GM12878 (cell line): Measurements from ENCODE around the gene MSANTD2. TPM values are rescaled to one million over a fixed set of nuclear protein-coding genes. Genes with fewer than 3 reads are reported as not detected.

Experiments
- ATAC-seq: fragments of 200-7000 bp; cut with Tn5 transposase; 3 replicates; pipeline ENCODE4 v1.9.1; 2020; ENCODE audit warnings: mild to moderate bottlenecking, moderate library complexity
- BruUV-seq: library from RNA; stranded (reverse); fragments of 400-500 nt; replicated peaks from 2 replicates; lab custom pipeline; 2021; lab: Mats Ljungman, UMichigan
- CTCF ChIA-PET: fragments of 300-600 bp; sonication (Branson Sonifier 250); formaldehyde crosslinking; extraction: SDS; loops from one replicate; lab custom pipeline; 2021; ENCODE audit warnings: inconsistent platforms; lab: Yijun Ruan, JAX
- POLR2A ChIA-PET: fragments of 350-600 bp; formaldehyde crosslinking; extraction: SDS; loops from one replicate; lab custom pipeline; 2021; ENCODE audit warnings: inconsistent platforms; lab: Charles Lee
- RAD21 ChIA-PET: fragments of 300-600 bp; sonication (Branson Sonifier 250); formaldehyde crosslinking; loops from one replicate; lab custom pipeline; 2023; ENCODE audit warnings: antibody characterized with exemption; ENCODE audit not compliant: unreplicated experiment; lab: Charles Lee
- SMC1A ChIA-PET: fragments of 300-600 bp; sonication (Branson Sonifier 250); formaldehyde crosslinking; loops from one replicate; lab custom pipeline; 2023; ENCODE audit not compliant: unreplicated experiment, uncharacterized antibody; lab: Charles Lee
- DNase-seq: peaks from one replicate; pipeline ENCODE4 v3.0.0-alpha.2; 2011; ENCODE audit warnings: low read depth, low spot score
- FAIRE-seq: peaks from 3 replicates; lab custom pipeline; 2011; peaks lifted over from hg19 to GRCh38; lab: Jason Lieb, UNC
- H2AFZ ChIP-seq: 2 replicates; pipeline ENCODE4 v1.6.0; 2011; ENCODE audit warnings: low read depth, low read length, control low read depth; ENCODE audit not compliant: control insufficient read depth
- H3K27ac ChIP-seq: 2 replicates; pipeline ENCODE4 v1.5.1; 2011; ENCODE audit warnings: control low read depth; ENCODE audit not compliant: control insufficient read depth, insufficient read depth
- H3K27me3 ChIP-seq, 2 experiments: replicated peaks in 1 of 2; 2 replicates each; pipeline versions ENCODE4 v1.6.0 to v1.6.1; 2011; ENCODE audit warnings: low read length in 1 of 2; ENCODE audit not compliant: control insufficient read depth in 2 of 2, insufficient read depth in 2 of 2
- H3K36me3 ChIP-seq, 2 experiments: 2 replicates each; pipeline ENCODE4 v1.5.1; 2011; ENCODE audit warnings: low read length in 1 of 2; ENCODE audit not compliant: control insufficient read depth in 2 of 2, insufficient read depth in 2 of 2
- H3K4me1 ChIP-seq: 2 replicates; pipeline ENCODE4 v1.6.1; 2011; ENCODE audit warnings: mild to moderate bottlenecking, low read length, moderate library complexity, mixed read lengths; ENCODE audit not compliant: control insufficient read depth, insufficient read depth
- H3K4me2 ChIP-seq: 2 replicates; pipeline ENCODE4 v1.6.0; 2011; ENCODE audit warnings: control low read depth; ENCODE audit not compliant: control insufficient read depth, insufficient read depth
- H3K4me3 ChIP-seq: fragments of 200-600 bp; sonication (generic); 2 replicates; pipeline ENCODE4 v1.5.1; 2016
- H3K79me2 ChIP-seq: 2 replicates; pipeline ENCODE4 v1.6.0; 2011; ENCODE audit warnings: low read length; ENCODE audit not compliant: control insufficient read depth, insufficient read depth
- H3K9ac ChIP-seq: 2 replicates; pipeline ENCODE4 v1.8.0; 2011; ENCODE audit warnings: low read length, control low read depth, mixed read lengths; ENCODE audit not compliant: control insufficient read depth, insufficient read depth
- H3K9me3 ChIP-seq: replicated peaks from 3 replicates; pipeline ENCODE4 v1.5.1; 2011; ENCODE audit warnings: mild to moderate bottlenecking, low read length; ENCODE audit not compliant: control insufficient read depth, insufficient read depth
- H4K20me1 ChIP-seq: 2 replicates; pipeline ENCODE4 v1.6.0; 2011; ENCODE audit not compliant: control insufficient read depth, insufficient read depth
- IKZF1 ChIP-seq: fragments of 450-650 bp; conservative IDR thresholded peaks from 2 replicates; pipeline ENCODE4 v1.6.1; 2017; ENCODE audit warnings: antibody characterized with exemption, mild to moderate bottlenecking
- IKZF2 ChIP-seq, 2 experiments: fragments of 450-650 bp; IDR thresholded peaks; 2 replicates each; pipeline ENCODE4 v1.6.1; 2017; ENCODE audit warnings: mild to moderate bottlenecking in 2 of 2, moderate library complexity in 2 of 2
- IRF3 ChIP-seq: fragments of 450-650 bp; IDR thresholded peaks from 2 replicates; pipeline ENCODE4 v1.6.1; 2014; ENCODE audit warnings: mild to moderate bottlenecking
- IRF5 ChIP-seq: fragments of 450-650 bp; IDR thresholded peaks from 2 replicates; pipeline ENCODE4 v1.6.1; 2017; ENCODE audit warnings: borderline replicate concordance
- POU2F2 ChIP-seq: IDR thresholded peaks from 3 replicates; pipeline ENCODE4 v1.6.1; 2011; ENCODE audit warnings: low read depth, mild to moderate bottlenecking, low read length, borderline replicate concordance
- RELA ChIP-seq: fragments of 450-650 bp; IDR thresholded peaks from 2 replicates; pipeline ENCODE4 v1.8.0; 2014; ENCODE audit warnings: borderline replicate concordance; ENCODE audit not compliant: partially characterized antibody
- RELB ChIP-seq: fragments of 450-650 bp; IDR thresholded peaks from 2 replicates; pipeline ENCODE4 v1.6.1; 2017; ENCODE audit warnings: low read depth, mild to moderate bottlenecking, moderate library complexity
- TCF12 ChIP-seq: IDR thresholded peaks from 2 replicates; pipeline ENCODE4 v1.6.1; 2011; ENCODE audit warnings: low read depth, mild to moderate bottlenecking, low read length
- WGBS: methylation state at CpG from one replicate; pipeline ENCODE4 v1.1.6; 2016; ENCODE audit warnings: low lambda C conversion rate; ENCODE audit not compliant: insufficient replicate concordance, insufficient coverage; ENCODE audit errors: missing lambda C conversion rate; 5-methylcytosine and 5-hydroxymethylcytosine counted together
- in situ Hi-C: fragments of 300-500 bp; cut with MboI; formaldehyde crosslinking; loops from 9 replicates; pipeline ENCODE4 v1.14.3; 2018; ENCODE audit warnings: mixed read lengths
- intact Hi-C: fragments of 100-400 bp; cut with micrococcal nuclease; formaldehyde crosslinking; loops from one replicate; pipeline ENCODE4 v1.14.2; 2022; ENCODE audit not compliant: unreplicated experiment
- polyA plus RNA-seq, 11 experiments: library from polyadenylated mRNA; depleted of rRNA in 4 of 11; unstranded in 6 of 11; stranded (reverse) in 5 of 11; fragments of >200 nt; fragmentation: Nextera tagmentation in 4 of 11; fragmentation: Illumina TruSeq in 1 of 11; extraction: Ambion mirVana in 4 of 11; extraction: Trizol in 1 of 11; gene quantifications; 1 replicate in 1 of 11; 2 replicates in 10 of 11; pipeline versions ENCODE4 v1.2.1 to v1.2.3, GENCODE V29; 2011 to 2016; ENCODE audit warnings: inconsistent platforms in 2 of 11, missing spikeins in 2 of 11, low read depth in 1 of 11
- total RNA-seq, 4 experiments: library from RNA; depleted of rRNA in 3 of 4; stranded (reverse); fragments of >200 nt in 3 of 4; fragmentation: Illumina TruSeq in 1 of 4; extraction: Trizol in 1 of 4; gene quantifications; 2 replicates each; pipeline versions ENCODE4 v1.2.1 to v1.2.3, GENCODE V29; 2013 to 2021
- TF ChIP-seq, protein P1 (sequence below): IDR thresholded peaks from 2 replicates; pipeline ENCODE4 v1.6.1; 2012; ENCODE audit warnings: low read length, inconsistent platforms

Gene MSANTD2
- total and polyA plus RNA-seq, 10 of the 15 experiments (the other 5 are each of a cell fraction or from before 2014, with no cell fraction given): 3.0 to 12.4 (median 8.0) TPM

DNA sequence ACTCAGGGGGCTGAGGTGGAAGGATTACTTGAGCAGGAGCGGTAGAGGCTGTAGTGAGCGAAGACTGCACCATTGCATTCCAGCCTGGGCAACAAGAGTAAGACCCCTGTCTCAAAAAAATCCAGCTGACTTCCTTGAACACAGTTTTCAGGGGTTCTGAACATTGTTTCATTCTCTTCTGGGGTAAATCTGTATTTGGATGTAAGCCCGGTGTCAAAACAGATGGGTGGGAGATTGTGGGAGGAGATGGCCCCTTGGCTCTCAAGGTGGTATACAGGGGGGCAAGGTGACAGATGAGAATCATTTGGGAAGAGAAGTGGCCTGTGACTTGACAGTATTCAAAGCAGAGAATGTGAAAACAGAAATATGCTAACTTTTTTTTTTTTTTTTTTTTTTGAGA is 42.9 kb downstream of the MSANTD2 start:
- intact Hi-C loops: no loop called here
- 91% methylated on average over 3 of the region's 3 CpGs for WGBS

More for the DNA sequence above, 42.9 kb downstream of the MSANTD2 start:
- RAD21 ChIA-PET: no interaction called here
- Histone ChIP-seq H3K4me2 (no peak overlapping the region), H3K36me3 (no peaks in the 10 kb centered on the region; a peak in 1 of 4 replicates), H4K20me1 (no peaks in the 10 kb centered on the region), H3K9me3 (no peaks in the 10 kb centered on the region), H3K9ac (no peak overlapping the region), H3K27me3 (no peaks in the 10 kb centered on the region), H3K79me2 (peaks cover 46% of the 10 kb centered on the region), H3K4me3 (no peak overlapping the region), H3K27ac (no peak overlapping the region), H2AFZ (no peak overlapping the region), H3K4me1 (peaks cover 18% of the 10 kb centered on the region)
- SMC1A ChIA-PET: interaction anchor here (0.8 to 8.8 kb wide), 4 partner anchors 11 to 86 kb away, joined by 4 to 93 read pairs (median 52); partner anchors contain the start of genes SIAE and SPA17
- DNase-seq: no peak
- ATAC-seq: no peak
- CTCF ChIA-PET: interaction anchor here (0.6 to 16.3 kb wide), 3 partner anchors 13 to 56 kb away, joined by 5 to 272 read pairs (median 202); partner anchors contain the start of genes MSANTD2 and NRGN
- TF ChIP-seq, protein P1, sequence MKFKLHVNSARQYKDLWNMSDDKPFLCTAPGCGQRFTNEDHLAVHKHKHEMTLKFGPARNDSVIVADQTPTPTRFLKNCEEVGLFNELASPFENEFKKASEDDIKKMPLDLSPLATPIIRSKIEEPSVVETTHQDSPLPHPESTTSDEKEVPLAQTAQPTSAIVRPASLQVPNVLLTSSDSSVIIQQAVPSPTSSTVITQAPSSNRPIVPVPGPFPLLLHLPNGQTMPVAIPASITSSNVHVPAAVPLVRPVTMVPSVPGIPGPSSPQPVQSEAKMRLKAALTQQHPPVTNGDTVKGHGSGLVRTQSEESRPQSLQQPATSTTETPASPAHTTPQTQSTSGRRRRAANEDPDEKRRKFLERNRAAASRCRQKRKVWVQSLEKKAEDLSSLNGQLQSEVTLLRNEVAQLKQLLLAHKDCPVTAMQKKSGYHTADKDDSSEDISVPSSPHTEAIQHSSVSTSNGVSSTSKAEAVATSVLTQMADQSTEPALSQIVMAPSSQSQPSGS: no peak
- TF ChIP-seq RELB (no peak), IKZF1 (no peak), RELA (no peak), IRF3 (no peak), IKZF2 (IDR thresholded peaks at IDR 0.05) (no peak), POU2F2 (no peak), TCF12 (no peak), IRF5 (no peak)
- no TSS peak for BruUV-seq
- in situ Hi-C loops: no loop called here
- POLR2A ChIA-PET: interaction anchor here (0.7 kb wide), 1 partner anchor 16 kb away, joined by 4 read pairs; no protein-coding TSS in a partner anchor
- FAIRE-seq: no peak
